GM12873 (cell line): Measurements from ENCODE around the gene MTCL1.

Experiments
- TF ChIP-seq, protein P1 (sequence below): IDR thresholded peaks from 2 replicates; pipeline ENCODE4 v1.5.1; 2012; ENCODE audit warnings: low read depth, mild to moderate bottlenecking, moderate library complexity, low read length, control low read depth; ENCODE audit not compliant: insufficient read depth; ENCODE audit errors: missing control alignments

MTCL1 gene

GRCh38 chr18:8722946-8723820 is 17.8 kb downstream of the MTCL1 start:
- TF ChIP-seq, protein P1, sequence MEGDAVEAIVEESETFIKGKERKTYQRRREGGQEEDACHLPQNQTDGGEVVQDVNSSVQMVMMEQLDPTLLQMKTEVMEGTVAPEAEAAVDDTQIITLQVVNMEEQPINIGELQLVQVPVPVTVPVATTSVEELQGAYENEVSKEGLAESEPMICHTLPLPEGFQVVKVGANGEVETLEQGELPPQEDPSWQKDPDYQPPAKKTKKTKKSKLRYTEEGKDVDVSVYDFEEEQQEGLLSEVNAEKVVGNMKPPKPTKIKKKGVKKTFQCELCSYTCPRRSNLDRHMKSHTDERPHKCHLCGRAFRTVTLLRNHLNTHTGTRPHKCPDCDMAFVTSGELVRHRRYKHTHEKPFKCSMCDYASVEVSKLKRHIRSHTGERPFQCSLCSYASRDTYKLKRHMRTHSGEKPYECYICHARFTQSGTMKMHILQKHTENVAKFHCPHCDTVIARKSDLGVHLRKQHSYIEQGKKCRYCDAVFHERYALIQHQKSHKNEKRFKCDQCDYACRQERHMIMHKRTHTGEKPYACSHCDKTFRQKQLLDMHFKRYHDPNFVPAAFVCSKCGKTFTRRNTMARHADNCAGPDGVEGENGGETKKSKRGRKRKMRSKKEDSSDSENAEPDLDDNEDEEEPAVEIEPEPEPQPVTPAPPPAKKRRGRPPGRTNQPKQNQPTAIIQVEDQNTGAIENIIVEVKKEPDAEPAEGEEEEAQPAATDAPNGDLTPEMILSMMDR, result no peak

- TF ChIP-seq, protein P1, result no peak
Measured at GRCh38 chr18:8724452-8724851, 19.1 kb downstream of the MTCL1 start.

- TF ChIP-seq, protein P1, result no peak
Measured at GRCh38 chr18:8726281-8726680, 20.9 kb downstream of the MTCL1 start.

DNA sequence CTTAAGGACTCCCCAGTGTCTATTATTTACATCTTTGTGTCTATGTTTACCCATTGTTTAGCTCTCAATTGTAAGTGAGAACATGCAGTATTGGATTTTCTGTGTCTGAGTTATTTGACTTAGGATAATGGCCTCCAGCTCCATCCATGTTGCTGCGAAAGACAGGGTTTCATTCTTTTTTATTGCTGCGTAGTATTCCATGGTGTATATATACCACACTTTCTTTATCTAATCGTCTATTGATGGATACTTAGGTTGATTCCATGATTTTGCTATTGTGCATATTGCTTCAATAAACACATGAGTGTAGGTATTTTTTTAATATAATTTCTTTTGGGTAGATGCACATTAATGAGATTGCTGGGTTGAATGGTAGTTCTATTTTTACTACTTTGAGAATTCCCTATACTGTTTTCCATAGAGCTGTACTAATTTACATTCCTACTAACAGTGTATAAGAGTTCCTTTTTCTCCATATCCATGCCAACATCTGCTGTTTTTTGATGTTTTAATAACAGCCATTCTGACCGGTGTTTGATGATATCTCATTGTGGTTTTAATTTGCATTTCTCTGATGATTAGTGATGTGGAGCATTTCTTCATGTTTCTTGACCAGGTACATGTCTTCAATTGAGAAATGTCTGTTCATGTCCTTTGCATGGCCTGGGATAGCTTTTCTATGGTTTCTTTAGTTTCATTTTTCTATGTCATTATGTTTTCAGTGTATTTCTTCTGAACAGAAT is 21.8 kb downstream of the MTCL1 start:
- TF ChIP-seq, protein P1, result no peak

- TF ChIP-seq, protein P1, result no peak
Measured at GRCh38 chr18:8730080-8730827, 24.9 kb downstream of the MTCL1 start.

DNA sequence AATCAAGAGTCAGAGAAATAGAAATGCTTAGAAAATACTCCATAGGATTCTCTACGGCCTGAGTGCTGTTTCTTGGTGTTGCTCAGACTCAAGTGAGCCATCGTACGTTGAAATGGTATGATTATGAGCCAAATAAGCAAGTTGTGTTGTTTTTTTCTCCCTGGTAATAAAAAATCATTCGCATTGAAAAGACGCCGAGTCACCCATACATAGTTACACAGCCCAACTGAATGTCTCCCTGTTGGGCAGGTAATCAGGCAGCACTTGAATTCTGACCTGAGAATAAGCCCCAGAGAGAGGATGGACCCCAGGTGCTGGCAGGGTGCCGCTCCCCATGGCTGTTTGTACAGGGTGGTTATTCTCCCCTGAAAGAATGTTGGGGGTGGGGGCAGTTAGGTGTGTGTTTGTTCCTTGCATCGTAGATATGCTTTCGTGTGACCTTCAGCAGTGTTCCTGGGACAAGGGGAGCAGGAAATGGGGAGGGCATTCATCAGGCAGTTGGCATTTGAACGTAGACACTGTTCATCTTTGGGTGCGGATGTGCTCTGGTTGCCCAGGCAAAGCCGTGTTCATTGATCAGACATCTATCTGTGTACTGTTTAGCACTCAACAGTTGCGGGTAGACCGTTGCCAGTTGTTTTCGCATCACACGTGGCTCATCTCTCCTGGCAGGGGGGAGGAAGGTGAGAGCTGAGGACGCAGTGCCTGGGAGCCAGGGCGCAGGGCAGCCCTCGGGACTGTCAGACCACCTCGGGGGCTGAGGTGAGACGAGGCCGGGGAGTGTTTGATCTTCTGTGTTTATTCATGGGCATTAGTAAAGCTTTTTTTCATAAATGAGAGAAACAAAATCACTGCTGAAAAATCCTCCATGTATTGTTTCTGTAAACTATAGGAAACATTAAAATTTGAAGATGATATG is 27.3 kb downstream of the MTCL1 start:
- TF ChIP-seq, protein P1, result no peak
